HUDEP-2 (cell line): ENCODE data around the gene ICAM1.
"Not testable (repeated sequence)": the region's sequence is repeated elsewhere in the genome, so short reads cannot be mapped to it uniquely, and the experiment has no call there.

Source experiments
- DNase-seq, 76 experiments: peaks; one replicate each; lab custom pipeline; 2025; ENCODE audit not compliant: unreplicated experiment in 76 of 76; lab: John Stamatoyannopoulos, UW

ICAM1 gene

DNA sequence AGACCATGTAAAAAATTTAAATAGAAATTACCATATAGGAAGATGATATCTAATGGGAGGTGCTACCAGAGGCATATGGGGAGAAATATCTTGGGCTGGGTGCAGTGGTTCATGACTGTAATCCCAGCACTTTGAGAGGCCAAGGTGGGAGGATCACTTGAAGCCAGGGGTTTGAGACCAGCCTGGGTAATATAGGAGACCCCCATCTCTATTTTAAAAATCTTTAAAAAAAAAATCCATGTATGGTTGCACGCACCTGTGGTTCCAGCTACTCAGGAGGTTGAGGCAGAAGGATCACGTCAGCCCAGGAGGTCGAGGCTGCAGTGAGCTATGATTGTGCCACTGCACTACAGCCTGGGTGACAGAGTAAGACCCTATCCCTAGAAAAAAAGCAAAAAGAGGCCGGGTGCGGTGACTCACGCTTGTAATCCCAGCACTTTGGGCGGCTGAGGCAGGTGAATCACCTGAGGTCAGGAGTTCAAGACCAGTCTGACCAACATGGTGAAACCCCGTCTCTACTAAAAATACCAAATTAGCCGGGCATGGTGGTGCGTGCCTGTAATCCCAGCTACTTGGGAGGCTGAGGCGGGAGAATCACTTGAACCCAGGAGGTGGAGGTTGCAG, 29.0 kb upstream of the ICAM1 start:
- DNase-seq, result not testable (repeated sequence)

DNA sequence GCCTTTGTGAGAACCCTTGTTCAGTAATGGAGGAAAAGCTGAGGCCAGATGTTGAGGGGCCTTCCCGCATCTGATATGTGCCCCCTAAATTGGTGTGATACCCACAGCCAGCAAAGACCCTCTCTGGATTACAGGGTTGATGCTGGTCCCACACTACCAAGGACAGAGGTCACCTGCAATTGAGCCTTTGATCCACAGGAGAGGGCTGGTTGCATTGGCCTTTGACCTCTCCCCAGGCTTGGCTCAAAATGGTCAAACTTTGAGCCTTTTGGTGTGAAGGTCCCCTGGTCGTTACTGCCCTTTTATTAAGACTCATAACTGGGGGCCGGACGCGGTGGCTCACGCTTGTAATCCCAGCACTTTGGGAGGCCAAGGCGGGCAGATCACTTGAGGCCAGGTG, 27.3 kb upstream of the ICAM1 start:
- DNase-seq, result no peak

DNA sequence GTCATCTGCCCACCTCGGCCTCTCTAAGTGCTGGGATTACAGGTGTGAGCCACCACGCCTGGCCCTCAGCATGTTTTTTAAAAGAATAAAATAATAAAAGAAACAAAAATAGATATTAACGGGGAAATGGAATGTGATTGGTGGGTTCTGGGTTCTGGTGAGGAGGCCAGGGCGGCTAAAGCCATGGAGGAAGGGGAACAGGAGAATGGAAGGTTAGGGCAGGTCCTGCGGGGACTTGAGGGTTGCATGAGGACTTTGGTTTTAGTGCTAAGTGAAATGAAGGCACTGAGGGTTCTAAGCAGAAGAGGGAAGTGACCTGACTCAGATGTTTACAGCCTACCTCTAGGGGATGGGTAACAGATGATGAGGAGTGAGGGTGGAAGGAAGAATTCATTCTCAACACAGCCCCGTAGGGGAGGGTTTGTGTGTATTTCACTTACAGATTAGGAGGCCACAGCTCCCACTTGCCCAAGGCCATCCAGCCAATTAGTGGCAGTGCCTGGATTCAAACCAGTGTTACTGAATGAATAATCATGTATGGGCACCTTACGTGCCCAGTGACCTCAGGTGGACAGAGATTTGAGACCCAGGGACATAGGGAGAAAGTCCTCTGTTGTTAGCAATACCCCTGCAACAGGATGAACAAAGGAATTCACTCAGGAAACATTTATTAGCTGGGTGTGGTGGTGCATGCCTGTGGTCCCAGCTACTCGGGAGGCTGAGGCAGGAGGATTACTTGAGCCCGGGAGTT, 25.6 kb upstream of the ICAM1 start:
- no peak for DNase-seq

DNA sequence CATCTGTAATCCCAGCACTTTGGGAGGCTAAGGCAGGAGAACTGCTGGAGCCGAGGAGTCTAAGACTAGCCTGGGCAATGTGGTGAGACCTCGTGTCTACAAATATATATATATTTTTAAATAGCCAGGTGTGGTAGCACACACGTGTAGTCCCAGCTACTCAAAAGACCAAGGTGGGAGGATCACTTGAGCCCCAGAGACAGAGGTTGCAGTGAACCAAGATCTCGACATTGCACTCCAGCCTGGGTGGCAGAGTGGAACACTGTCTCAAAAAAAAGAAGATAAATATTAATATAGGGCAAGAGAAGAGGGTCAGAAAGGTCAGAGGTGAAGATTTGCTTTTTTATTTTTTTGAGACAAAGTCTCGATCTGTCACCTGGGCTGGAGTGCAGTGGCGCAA, 24.4 kb upstream of the ICAM1 start:
- no peak for DNase-seq

DNA sequence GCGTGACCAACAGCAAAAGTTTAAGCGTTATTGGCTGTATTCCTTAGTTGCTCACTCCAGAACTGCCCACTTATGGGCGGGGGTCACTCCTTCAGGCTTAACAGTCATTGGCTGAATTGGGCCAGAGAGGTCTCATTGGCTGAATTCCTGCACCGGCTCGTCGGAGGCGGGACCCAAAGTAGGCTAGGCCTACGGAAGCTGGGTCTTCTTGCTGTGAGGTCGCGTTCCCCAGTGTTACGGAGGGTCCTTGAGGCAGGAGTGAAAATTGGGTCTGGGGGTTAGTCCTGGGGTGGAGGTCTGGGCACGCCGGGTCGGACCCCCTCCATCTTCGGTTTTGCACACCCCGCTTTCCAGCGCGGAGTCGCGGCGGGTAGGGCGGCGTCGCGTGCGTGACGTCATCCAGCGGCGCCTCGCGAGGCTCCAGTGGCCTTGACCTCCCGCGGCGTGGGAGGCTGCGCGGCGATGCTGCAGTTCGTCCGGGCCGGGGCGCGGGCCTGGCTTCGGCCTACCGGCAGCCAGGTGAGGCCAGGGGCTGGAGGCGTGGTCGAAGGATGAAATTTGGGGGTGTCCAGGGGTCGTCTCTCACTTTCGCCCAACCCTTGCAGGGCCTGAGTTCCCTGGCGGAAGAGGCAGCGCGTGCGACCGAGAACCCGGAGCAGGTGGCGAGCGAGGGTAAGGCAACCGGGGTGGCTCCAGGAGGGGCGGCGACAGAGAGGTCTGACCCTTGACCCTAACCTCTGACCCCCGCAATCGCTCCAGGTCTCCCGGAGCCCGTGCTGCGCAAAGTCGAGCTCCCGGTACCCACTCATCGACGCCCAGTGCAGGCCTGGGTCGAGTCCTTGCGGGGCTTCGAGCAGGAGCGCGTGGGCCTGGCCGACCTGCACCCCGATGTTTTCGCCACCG, 18.9 kb upstream of the ICAM1 start, which contains the start of gene MRPL4:
Gene MRPL4, plus strand, starts transcription at position 423 of the 903 bp plus-strand sequence. Its CDS starts 40 bp downstream, at position 463.
- DNase-seq, result peak; percentile 76 to 100 (median 99)

DNA sequence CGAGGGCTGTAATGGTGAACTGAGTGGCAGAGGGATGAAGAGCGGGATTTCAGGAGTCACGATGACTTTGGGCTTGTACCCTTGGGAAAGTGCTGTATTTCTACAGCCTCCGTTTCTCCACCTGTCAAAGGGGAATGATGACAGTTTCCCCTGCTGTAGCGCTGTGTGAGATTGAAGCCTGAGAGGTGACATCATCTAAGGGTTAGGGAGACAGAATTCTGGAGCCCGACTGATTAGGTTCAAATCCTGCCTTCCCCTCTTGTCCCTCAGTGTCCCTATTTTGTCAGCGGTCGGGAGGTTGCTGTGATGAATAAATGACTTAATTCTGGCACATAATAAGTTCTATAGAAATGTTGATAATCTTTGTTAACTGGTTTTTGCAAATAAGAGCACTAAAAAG, 18.2 kb upstream of the ICAM1 start:
- peak in 1 of 76 experiments; percentile 36 for DNase-seq

GRCh38 chr19:10254244-10254643, 16.7 kb upstream of the ICAM1 start:
- DNase-seq, result no peak

DNA sequence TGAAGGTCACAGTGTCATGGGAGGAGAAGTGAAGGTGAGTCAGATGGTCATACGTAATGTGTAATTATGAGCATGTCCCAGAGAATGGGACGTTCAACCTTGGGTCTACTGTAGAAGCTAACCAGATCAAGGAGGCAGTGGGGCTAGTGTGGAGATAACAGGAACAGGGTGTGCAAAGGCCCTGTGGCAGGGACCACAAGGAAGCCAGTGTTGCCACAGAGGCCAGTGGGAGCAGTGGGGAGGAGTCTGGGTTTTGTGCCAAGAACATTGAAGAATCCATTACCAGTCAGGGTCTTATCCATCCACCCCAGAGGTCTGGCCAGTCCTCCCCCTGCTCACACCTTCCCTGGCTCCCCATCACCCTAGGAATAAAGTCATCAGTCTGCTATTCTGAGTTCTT, 15.6 kb upstream of the ICAM1 start:
- no peak for DNase-seq

DNA sequence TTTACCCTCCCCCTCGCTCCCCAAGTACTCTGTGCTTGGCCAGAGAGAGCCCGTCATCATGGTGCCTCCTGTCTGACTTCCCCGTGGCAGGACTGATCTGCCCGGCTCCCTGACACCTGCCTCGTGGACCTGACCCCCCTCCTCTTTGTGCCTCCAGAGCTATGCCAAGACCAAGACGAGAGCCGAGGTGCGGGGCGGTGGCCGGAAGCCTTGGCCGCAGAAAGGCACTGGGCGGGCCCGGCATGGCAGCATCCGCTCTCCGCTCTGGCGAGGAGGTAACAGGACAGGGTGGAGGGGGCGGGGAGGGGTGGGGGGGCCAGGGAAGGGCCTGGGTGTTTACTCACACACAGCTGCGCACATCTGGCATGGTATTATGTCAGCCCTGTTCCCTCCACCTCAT, 14.4 kb upstream of the ICAM1 start:
- DNase-seq, result no peak

DNA sequence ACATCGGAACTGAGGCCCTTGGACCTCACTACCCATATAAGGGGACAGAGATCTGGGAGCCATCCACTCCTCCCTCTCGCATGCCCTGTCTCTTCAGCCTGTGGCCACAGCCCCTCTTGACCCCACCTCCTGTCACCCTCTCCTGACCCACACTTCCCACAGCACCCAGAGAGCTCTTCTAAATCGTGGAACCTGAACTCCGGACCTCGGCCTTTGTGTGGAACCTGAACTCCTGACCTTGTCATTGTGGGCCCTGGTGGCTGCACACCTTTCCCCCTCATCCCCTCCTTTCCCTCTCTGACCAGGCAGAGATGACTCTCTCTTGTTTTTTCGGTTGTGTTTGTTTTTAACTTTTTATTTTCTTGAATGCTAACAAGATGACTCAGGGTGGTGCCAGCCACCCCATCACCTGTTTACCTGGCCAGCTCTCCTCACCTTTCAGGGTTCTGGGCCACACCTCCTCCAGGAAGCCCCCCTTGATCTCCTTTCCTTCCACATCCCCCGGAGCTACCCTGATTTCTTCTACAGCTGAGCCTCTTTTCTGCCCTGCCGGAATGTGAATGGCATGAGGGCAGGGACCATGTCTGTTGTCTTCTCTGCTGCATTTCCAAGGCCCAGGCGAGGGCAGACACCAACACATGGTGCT, 13.8 kb upstream of the ICAM1 start:
- no peak for DNase-seq

DNA sequence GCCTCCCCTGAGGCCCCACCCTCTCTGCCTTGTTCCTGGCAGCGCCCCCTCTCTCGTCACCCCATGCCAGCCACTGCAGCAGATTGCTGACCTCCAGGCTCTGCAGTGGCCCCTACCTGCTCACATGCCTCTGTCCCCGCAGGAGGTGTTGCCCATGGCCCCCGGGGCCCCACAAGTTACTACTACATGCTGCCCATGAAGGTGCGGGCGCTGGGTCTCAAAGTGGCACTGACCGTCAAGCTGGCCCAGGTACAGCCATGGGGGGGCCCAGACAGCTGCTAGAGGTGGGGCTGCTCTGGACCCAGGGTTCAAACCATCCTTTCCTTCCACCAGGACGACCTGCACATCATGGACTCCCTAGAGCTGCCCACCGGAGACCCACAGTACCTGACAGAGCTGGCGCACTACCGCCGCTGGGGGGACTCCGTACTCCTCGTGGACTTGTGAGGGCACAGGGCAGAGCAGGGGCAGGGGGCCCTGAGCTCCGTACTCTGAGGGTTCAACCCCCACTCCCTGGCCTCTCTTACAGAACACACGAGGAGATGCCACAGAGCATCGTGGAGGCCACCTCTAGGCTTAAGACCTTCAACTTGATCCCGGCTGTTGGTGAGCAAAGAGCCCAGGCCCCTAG, 12.7 kb upstream of the ICAM1 start:
- no peak for DNase-seq

DNA sequence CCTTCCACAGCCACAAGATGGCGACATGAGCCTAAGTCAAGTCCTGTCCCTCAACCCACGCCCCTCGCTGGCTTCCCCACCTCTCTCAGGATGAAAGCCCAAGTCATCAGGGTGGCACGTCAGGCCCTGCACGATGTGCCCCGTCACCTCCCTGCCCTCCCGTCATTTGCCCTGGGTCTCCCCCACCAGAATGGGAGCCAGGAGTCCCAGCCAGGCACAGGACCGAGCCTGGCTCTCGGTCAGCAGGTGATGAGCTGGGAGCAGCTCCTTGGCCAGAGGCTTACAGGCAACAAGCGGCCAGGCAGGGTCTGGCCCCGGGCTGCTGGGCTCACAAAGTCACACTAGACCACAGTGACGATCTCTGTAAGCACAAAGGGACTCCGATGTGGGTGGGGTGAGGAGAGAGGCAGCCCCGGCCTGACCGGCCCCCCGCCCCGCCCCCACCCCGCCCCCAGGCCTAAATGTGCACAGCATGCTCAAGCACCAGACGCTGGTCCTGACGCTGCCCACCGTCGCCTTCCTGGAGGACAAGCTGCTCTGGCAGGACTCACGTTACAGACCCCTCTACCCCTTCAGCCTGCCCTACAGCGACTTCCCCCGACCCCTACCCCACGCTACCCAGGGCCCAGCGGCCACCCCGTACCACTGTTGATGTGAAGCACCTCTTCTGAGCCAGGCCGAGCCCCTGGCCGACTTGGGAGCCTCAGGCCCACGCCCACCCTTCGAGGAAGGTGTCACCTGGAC, 11.6 kb upstream of the ICAM1 start:
- DNase-seq, result peak in 72 of 76 experiments; percentile 46 to 92 (median 81)

DNA sequence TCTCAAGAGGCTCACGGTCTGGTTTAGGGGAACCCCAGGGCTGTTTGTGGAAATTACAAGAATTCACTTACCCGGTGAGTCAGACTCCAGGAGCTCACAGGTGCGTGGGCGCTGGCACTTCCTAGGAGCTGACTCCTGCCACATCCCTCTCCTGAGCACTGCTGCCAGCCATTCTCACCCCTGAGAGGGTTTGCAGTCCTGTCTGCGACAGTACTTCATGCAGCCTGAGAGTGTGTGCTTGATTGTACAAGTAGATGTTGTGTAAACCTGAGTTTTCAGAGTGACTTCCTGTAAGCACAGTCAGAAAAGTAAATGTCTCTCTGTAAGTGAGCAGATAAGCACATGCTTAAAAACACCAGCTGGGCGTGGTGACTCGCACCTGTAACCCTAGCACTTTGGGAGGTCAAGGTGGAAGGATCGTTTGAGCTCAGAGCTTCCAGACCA, 10.8 kb upstream of the ICAM1 start:
- DNase-seq, result no peak

- DNase-seq, result no peak
Measured at GRCh38 chr19:10262771-10263170, 8.1 kb upstream of the ICAM1 start.

DNA sequence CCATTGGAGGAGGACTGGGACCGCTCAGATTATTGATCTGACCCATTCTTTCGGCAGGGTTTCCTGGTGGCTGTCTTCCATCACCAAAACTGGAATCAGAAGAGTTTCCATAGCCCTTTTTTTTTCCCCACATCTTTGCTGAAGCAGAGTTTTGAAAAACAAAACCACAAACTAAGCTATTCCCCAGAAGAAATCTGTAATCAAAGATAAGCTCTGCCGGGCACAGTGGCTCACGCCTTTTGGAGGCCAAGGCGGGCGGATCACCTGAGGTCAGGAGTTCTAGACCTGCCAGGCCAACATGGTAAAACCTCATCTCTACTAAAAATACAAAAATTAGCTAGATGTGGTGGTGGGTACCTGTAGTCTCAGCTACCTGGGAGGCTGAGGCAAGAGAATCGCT, 4.2 kb upstream of the ICAM1 start:
- DNase-seq, result peak in 2 of 76 experiments; percentile 4 to 14

GRCh38 chr19:10268071-10268470, 2.8 kb upstream of the ICAM1 start:
- DNase-seq, result no peak

- peak in 72 of 76 experiments; percentile 44 to 94 (median 85) for DNase-seq
Measured at GRCh38 chr19:10269333-10270179, 1.4 kb upstream of the ICAM1 start.

DNA sequence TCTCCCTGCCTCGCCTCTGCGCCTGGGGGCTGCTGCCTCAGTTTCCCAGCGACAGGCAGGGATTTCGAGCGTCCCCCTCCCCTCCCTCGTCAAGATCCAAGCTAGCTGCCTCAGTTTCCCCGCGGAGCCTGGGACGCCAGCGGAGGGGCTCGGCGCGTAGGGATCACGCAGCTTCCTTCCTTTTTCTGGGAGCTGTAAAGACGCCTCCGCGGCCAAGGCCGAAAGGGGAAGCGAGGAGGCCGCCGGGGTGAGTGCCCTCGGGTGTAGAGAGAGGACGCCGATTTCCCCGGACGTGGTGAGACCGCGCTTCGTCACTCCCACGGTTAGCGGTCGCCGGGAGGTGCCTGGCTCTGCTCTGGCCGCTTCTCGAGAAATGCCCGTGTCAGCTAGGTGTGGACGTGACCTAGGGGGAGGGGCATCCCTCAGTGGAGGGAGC, 722 bp upstream of the ICAM1 start:
- DNase-seq, result peak in 47 of 76 experiments; percentile 12 to 64 (median 44)
